Aorta (tissue), 5 donors: ENCODE results near the gene BMPR1A. TPM values are rescaled to one million over a fixed set of nuclear protein-coding genes. Genes with fewer than 3 reads are reported as not detected.

Experiments used
- ATAC-seq: fragments of 200-7000 bp; cut with Tn5 transposase; one replicate; pipeline ENCODE4 v1.9.1; 2022; ENCODE audit warnings: moderate library complexity; ENCODE audit not compliant: low FRiP score
- DNase-seq, 2 donors: peaks; one replicate each; pipeline ENCODE4 v3.0.0-alpha.2; 2020
- H3K27ac ChIP-seq, 2 donors: one replicate each; pipeline ENCODE4 v1.5.1; 2013; ENCODE audit warnings: low read length in 2 of 2, mild to moderate bottlenecking in 2 of 2, moderate library complexity in 2 of 2, control low read depth in 1 of 2, inconsistent platforms in 1 of 2, low read depth in 1 of 2
- H3K27me3 ChIP-seq, 2 donors: one replicate each; pipeline ENCODE4 v1.6.1; 2013; ENCODE audit warnings: control low read depth in 1 of 2, low read length in 1 of 2, mild to moderate bottlenecking in 1 of 2, moderate library complexity in 1 of 2; ENCODE audit not compliant: insufficient read depth in 2 of 2, control insufficient read depth in 1 of 2
- H3K36me3 ChIP-seq, 2 donors: one replicate each; pipeline ENCODE4 v1.6.1; 2013; ENCODE audit warnings: control low read depth in 1 of 2, low read length in 1 of 2, mild to moderate bottlenecking in 1 of 2; ENCODE audit not compliant: insufficient read depth in 2 of 2, control insufficient read depth in 1 of 2
- H3K4me1 ChIP-seq, 2 donors: one replicate each; pipeline ENCODE4 v1.6.1; 2013; ENCODE audit warnings: low read length in 2 of 2, control low read depth in 1 of 2, mild to moderate bottlenecking in 1 of 2, moderate library complexity in 1 of 2; ENCODE audit not compliant: insufficient read depth in 2 of 2, control insufficient read depth in 1 of 2
- H3K4me3 ChIP-seq, 2 donors: one replicate each; pipeline ENCODE4 v1.5.1; 2013; ENCODE audit warnings: low read length in 2 of 2, control low read depth in 1 of 2, mild to moderate bottlenecking in 1 of 2
- H3K9me3 ChIP-seq: one replicate; pipeline ENCODE4 v1.6.1; 2013; ENCODE audit warnings: mild to moderate bottlenecking, low read length; ENCODE audit not compliant: control insufficient read depth
- WGBS, 2 donors: extraction: QIAGEN DNeasy Blood & Tissue Kit; methylation state at CpG; one replicate each; pipeline ENCODE4 v1.1.7; 2013; 5-methylcytosine and 5-hydroxymethylcytosine counted together
- intact Hi-C, 2 donors: fragments of 100-400 bp; cut with DNase I; formaldehyde crosslinking; loops; one replicate each; pipeline versions ENCODE4 v1.14.2 to v1.15.0; 2022
- polyA plus RNA-seq, 2 donors: library from polyadenylated mRNA; stranded (reverse); fragments of 200-250 nt; gene quantifications; one replicate each; pipeline ENCODE4 v1.2.3, GENCODE V29; 2013
- total RNA-seq, 2 donors: library from RNA; stranded (reverse); fragmentation: NEBNext Ultra II Directional; extraction: Animal tissue kit (Norgen Biotek cat#: 25700); gene quantifications; one replicate each; pipeline ENCODE4 v1.2.1, GENCODE V29; 2021
- donor health status: healthy with polysubstance abuse.
- donor health status: Bipolar disorder and iron deficiency.
- donor health status: DM: no; HTN: no; CAD: no.
- donor health status: DM: no; HTN: no; CAD: no.
- donor health status: DM: yes; HTN: yes; CAD: no.

Gene BMPR1A
- total and polyA plus RNA-seq, 4 donors: 19.3 to 120 (median 63.2) TPM

DNA sequence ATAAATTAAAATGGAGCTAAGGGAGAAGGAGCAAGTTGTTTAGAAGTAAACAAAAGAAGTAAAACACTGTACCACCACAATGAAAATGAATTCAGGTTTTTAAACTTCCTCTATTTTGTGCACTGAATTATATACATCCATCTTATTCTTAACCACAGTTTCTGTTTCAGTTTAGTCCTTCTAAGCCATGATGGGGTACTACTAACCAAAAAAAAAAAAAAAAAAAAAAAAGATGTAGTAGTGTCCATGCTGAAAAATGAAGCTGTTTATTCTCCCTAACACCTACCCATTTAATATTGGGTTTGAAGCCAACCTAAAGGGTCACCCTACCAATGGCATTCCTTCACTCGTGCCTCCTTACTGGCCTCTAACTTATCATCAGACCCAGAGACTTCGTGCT, 3.4 kb upstream of the BMPR1A start:
- Histone ChIP-seq H3K27ac (no peak overlapping the region), H3K36me3 (no peaks in the 10 kb centered on the region), H3K27me3 (no peaks in the 10 kb centered on the region), H3K4me1 (no peaks in the 10 kb centered on the region), H3K4me3 (no peak overlapping the region), H3K9me3 (no peaks in the 10 kb centered on the region)
- 84 to 89% methylated on average over 2 of the region's 2 CpGs for WGBS, 2 donors
- ATAC-seq (no peak), DNase-seq (no peak)
- intact Hi-C loops: no loop called here

DNA sequence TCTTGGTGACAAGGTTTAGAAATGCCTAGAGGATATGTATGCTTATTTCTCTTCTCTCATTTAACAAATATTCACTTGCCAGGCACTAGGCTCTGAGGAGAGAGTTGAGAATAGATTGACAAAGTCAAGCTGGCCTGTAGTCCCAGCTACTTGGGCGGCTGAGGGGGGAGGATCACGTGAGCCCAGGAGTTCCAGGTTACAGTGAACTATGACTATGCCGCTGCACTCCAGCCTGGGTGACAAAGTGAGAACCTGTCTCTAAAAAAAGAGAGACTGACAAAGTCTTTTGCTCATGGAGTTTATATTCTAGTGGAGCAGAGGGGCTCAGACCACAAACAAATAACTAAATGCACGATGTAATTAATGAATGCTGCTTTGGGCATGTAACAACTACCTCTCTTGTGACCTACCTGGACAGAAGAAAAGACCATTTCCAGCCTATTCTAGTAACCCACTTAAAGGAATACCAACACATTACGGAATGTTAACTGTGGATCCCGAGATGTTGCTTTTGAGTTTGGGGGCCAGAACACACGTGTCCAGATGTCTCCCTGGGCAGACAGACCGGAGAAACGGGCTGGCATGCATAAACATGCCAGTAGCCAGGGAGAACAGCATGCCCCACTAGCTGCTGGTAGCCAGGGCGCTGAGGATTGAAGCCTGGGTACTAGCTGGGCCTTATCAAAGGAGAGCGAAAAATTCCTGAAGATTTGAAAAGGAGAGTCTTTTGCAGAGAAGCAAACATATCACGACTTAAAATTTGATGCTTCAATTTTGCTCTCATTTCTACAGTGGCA, 2.6 kb upstream of the BMPR1A start:
- WGBS, 2 donors: 49 to 54% methylated on average over 12 of the region's 12 CpGs
- H3K9me3 ChIP-seq: no peaks in the 10 kb centered on the region
- H3K36me3 ChIP-seq: no peaks in the 10 kb centered on the region
- ATAC-seq (no peak), DNase-seq (no peak)
- intact Hi-C loops: no loop called here
- H3K4me3 ChIP-seq: no peak overlapping the region
- peak overlapping the region in 1 of 2 donors; percentile 37 for H3K27ac ChIP-seq
- H3K27me3 ChIP-seq: no peaks in the 10 kb centered on the region
- no peaks in the 10 kb centered on the region for H3K4me1 ChIP-seq

DNA sequence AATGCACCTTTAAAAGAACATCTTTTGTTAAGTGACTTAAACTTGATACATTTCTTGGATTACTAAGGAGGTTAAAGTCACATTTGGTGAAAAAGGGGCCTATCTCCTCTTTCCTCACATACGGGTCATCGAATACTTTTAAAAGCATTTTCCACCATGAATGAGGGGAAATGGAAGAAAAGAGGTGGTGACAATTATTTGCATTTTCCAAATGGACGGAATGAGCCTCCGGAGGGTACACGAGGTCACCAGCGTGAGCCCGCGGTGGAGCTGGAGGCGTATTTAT, 1.0 kb upstream of the BMPR1A start:
- Histone ChIP-seq H3K4me3 (peak overlapping the region; percentile 27 to 56), H3K4me1 (peaks cover 1 to 4% of the 10 kb centered on the region in 2 donors), H3K36me3 (no peaks in the 10 kb centered on the region), H3K27me3 (no peaks in the 10 kb centered on the region), H3K9me3 (no peaks in the 10 kb centered on the region), H3K27ac (peak overlapping the region; percentile 87)
- WGBS, 2 donors: 0 to 1% methylated on average over 9 of the region's 9 CpGs
- intact Hi-C loops: loop anchor here in 1 of 2 donors (5.0 kb wide), 2 partner anchors 62 to 142 kb away; no protein-coding TSS in a partner anchor
- ATAC-seq: no peak
- no peak for DNase-seq

DNA sequence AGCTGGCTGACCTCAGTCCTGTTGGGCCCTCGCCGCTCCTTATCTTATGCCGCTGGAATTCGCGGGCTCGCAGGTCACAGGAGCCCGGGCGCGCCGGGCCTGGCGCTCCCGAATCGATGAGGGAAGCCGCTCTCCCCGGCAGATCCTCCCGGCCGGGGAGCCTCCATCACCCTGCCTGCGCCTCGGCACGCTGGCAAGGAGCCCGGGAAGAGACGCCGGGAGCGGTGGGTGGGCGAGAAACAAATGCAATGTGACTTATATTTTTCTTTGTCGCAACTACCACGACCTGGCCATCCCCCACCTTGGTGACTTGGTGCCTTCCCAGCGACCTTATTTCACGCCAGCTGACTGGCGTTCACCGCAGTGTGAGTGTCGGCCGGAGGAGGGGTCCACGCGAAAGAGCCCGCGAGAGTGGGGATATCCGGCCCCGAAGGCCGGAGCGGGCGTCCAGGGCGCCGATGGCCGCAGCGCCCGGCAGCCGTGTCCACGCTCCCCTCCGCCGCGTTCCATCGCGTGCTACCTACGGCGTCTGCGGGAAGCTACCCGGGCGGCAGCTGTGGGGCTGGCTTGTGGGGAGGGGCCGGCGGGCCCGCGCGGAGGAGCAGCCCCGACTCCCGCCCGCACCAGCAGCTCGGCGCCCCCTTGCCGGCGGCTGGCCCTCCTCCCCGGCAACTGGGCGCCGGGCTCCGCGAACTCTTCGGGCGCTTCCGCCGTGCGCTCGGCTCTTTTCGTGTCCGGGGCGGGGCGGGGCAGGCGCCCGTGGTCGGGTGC, 494 bp upstream of the BMPR1A start:
- intact Hi-C loops: loop anchor here in 1 of 2 donors (1.0 to 5.0 kb wide), 3 partner anchors 45 to 141 kb away; no protein-coding TSS in a partner anchor
- Histone ChIP-seq H3K4me1 (peaks cover 3 to 5% of the 10 kb centered on the region in 2 donors), H3K27me3 (no peaks in the 10 kb centered on the region)

DNA sequence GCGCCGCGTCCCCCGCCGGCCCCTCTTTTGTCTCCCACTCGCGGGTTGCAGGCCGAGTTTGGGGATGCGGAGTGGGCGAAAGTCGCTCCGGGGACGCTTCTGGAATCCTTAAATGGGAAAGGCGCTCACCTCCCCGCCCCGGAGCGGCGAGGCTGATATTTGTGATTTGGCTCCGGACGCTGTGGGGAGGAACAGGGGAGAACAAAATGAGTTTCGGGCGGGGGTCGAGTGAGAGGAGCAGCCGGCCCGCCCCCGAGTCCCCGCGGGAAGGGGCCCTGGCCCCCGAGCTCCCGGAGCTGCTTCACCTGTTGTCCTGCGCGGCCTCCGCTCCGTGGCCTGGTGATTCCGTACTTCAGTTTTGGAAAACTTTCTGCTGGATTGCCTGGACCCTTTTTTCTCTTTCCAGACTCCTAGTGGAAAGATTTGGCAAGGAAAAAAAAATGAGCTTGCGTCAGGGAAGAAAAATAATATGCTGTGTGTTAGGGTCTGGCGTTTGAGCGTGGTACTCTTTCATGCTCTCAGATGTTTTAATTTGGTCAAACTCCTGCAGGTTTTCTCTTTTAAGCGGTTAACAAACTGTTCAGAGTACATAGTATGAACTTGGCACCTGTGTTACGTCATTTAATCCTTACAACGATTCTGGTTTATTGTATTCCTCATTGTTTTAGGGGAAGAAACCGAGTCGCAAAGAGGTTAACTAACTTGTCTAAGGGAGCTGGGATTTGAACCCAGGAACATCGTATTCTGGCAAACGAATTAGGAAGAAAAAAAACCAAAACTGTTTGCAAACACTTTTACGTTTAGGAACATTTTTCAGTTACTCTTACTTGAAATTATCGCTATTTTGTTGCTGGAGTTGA, 924 bp downstream of the BMPR1A start:
- 0 to 1% methylated on average over 47 of the region's 47 CpGs for WGBS, 2 donors
- peak overlapping the region; percentile 100 for H3K27ac ChIP-seq
- H3K9me3 ChIP-seq: no peaks in the 10 kb centered on the region
- no peaks in the 10 kb centered on the region for H3K36me3 ChIP-seq
- peak; percentile 61 to 84 for DNase-seq
- ATAC-seq: peak; percentile 4
- no peaks in the 10 kb centered on the region for H3K27me3 ChIP-seq
- H3K4me1 ChIP-seq: peaks cover 3 to 9% of the 10 kb centered on the region in 2 donors
- H3K4me3 ChIP-seq: peak overlapping the region; percentile 95 to 100
- intact Hi-C loops: loop anchor here in 1 of 2 donors (5.0 kb wide), 2 partner anchors 60 to 140 kb away; no protein-coding TSS in a partner anchor

More for the DNA sequence above, 494 bp upstream of the BMPR1A start:
- Histone ChIP-seq H3K36me3 (no peaks in the 10 kb centered on the region), H3K9me3 (no peaks in the 10 kb centered on the region), H3K27ac (peak overlapping the region; percentile 87), H3K4me3 (peak overlapping the region; percentile 56)
- ATAC-seq (peak; percentile 93), DNase-seq (peak; percentile 88 to 97)
- WGBS, 2 donors: 0 to 1% methylated on average over 69 to 89 of the region's 89 CpGs

DNA sequence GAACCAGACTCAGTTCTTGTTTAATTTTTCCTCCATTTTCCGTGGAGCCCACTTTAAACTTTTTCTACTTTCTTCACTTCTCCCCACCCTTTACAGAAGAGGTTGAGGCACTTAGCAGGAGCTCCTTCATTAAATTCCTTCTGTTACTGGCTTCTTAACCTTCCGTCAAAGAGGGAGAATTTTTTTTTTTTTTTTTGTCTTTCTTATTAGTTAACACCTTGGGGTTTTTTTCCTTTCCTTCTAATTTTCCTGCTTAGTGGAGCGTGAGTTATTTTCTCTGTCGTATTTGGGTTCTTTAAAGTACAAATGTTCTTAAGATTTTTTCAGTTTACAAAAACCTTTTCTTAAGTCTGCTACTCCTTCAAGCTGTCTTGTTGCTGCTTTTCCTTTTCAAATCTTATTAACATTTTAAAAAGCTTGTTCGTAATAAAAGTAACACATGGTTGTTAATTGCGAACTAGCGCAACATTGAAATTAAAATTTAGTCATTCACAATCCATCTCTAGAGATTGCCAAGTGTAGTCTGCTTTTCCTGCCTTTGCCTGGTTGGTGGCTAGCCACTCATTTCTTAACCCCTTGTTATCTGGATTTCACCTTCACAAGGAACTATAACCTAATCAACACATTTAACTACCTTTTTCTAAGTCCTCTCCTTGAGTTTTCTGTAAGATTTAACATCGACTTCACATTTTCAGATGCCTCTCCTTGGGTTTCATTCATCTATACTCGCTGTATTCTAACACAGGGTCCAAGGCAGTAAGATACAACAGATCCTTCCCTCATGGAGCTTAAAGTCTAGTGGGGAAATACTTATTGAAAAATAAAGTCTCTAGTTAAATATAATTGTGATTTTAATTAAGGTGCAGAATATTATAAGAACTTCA, 2.0 kb downstream of the BMPR1A start:
- Histone ChIP-seq H3K27ac (peak overlapping the region in 1 of 2 donors; percentile 100), H3K27me3 (no peaks in the 10 kb centered on the region), H3K4me3 (peak overlapping the region; percentile 95 to 100), H3K36me3 (no peaks in the 10 kb centered on the region), H3K4me1 (peaks cover 3 to 9% of the 10 kb centered on the region in 2 donors), H3K9me3 (no peaks in the 10 kb centered on the region)
- ATAC-seq (no peak), DNase-seq (no peak)
- intact Hi-C loops: loop anchor here in 1 of 2 donors (2.0 to 5.0 kb wide), 3 partner anchors 59 to 139 kb away; no protein-coding TSS in a partner anchor
- WGBS, 2 donors: 9 to 11% methylated on average over 9 of the region's 9 CpGs

DNA sequence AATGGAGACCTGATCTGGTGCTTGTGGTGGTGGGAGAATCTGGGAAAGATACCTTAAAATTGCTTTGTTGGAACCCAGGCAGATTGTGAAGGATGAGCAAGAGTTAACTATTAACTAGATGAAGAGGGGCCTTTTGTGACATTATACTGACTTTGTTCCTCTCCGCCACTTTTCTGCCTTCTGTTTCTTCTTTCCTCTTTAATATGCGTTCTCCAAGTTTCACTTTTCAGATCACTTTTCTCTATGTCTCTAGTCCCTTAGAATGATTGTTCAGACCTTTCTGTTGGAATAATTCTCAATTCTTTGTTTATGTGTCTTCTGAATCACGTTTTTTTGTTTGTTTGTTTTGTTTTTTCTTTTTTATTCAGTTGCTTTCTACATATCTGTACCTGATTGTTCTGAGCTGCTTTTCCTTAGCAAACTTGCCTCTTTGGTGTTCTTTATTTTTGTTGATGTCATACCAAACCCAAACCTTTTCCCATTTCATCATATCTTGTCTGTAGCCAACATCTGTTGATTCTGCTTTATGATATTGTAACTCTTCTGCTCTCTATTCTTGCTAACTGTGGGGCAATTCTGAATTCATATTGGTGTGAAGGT, 2.8 kb downstream of the BMPR1A start:
- Histone ChIP-seq H3K4me1 (peaks cover 3 to 9% of the 10 kb centered on the region in 2 donors), H3K36me3 (no peaks in the 10 kb centered on the region), H3K27me3 (no peaks in the 10 kb centered on the region), H3K9me3 (no peaks in the 10 kb centered on the region), H3K4me3 (peak overlapping the region; percentile 95 to 100), H3K27ac (peak overlapping the region in 1 of 2 donors; percentile 43)
- intact Hi-C loops: loop anchor here in 1 of 2 donors (2.0 to 5.0 kb wide), 3 partner anchors 58 to 138 kb away; no protein-coding TSS in a partner anchor
- DNase-seq: no peak
- WGBS, 2 donors: 14 to 23% methylated on average over 3 of the region's 3 CpGs
- no peak for ATAC-seq
